GM18909 (cell line): ENCODE data around the gene TNFRSF6B.

Source experiments
- ATAC-seq: cut with Tn5 transposase; IDR thresholded peaks from one replicate; pipeline ENCODE4 v1.9.1; 2021; ENCODE audit warnings: mild to moderate bottlenecking; ENCODE audit not compliant: unreplicated experiment, poor library complexity

Gene TNFRSF6B

DNA sequence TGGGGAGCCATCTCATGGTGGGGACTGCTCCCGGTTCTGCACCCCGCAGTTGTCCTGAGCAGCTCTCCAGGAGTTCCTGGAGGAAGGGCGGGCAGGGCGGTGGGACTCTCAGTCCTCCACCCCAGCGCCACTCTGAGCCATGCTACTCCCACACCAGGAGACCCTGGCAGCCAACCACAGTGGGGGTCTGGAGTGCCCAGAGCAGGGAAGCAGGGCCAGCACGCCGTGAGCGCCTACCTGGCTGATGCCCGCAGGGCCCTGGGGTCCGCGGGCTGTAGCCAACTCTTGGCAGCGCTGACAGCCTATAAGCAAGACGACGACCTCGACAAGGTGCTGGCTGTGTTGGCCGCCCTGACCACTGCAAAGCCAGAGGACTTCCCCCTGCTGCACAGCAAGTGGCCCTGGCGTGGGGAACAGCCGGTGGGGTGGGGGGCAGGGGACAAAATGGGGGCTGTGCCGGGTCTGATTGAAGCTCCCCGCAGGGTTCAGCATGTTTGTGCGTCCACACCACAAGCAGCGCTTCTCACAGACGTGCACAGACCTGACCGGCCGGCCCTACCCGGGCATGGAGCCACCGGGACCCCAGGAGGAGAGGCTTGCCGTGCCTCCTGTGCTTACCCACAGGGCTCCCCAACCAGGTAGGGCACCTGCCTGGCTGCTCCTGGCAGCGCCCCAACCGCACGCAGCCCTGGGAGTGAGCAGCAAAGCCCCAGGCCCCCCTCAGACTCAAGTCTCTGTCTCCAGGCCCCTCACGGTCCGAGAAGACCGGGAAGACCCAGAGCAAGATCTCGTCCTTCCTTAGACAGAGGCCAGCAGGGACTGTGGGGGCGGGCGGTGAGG is 1.6 kb upstream of the TNFRSF6B start:
- no peak for ATAC-seq

DNA sequence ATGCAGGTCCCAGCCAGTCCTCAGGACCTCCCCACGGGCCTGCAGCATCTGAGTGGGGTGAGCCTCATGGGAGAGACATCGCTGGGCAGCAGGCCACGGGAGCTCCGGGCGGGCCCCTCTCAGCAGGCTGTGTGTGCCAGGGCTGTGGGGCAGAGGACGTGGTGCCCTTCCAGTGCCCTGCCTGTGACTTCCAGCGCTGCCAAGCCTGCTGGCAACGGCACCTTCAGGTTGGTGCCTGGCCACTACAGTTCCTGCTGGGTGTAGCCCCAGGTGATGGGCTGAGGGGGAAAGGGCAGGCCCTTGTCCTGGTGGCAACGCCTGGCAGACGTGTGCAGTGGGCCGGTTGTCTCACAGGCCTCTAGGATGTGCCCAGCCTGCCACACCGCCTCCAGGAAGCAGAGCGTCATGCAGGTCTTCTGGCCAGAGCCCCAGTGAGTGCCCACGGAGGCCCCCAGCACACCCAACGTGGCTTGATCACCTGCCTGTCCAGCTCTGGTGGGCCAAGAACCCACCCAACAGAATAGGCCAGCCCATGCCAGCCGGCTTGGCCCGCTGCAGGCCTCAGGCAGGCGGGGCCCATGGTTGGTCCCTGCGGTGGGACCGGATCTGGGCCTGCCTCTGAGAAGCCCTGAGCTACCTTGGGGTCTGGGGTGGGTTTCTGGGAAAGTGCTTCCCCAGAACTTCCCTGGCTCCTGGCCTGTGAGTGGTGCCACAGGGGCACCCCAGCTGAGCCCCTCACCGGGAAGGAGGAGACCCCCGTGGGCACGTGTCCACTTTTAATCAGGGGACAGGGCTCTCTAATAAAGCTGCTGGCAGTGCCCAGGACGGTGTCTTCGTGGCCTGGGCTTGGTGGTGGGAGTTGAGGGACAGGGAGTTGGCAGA is 787 bp upstream of the TNFRSF6B start:
- ATAC-seq, result no peak

- ATAC-seq, result no peak
Observed at GRCh38 chr20:63696306-63696627, 185 bp upstream of the TNFRSF6B start.

DNA sequence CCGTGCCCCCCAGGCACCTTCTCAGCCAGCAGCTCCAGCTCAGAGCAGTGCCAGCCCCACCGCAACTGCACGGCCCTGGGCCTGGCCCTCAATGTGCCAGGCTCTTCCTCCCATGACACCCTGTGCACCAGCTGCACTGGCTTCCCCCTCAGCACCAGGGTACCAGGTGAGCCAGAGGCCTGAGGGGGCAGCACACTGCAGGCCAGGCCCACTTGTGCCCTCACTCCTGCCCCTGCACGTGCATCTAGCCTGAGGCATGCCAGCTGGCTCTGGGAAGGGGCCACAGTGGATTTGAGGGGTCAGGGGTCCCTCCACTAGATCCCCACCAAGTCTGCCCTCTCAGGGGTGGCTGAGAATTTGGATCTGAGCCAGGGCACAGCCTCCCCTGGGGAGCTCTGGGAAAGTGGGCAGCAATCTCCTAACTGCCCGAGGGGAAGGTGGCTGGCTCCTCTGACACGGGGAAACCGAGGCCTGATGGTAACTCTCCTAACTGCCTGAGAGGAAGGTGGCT is 960 bp downstream of the TNFRSF6B start:
- ATAC-seq, result no peak

DNA sequence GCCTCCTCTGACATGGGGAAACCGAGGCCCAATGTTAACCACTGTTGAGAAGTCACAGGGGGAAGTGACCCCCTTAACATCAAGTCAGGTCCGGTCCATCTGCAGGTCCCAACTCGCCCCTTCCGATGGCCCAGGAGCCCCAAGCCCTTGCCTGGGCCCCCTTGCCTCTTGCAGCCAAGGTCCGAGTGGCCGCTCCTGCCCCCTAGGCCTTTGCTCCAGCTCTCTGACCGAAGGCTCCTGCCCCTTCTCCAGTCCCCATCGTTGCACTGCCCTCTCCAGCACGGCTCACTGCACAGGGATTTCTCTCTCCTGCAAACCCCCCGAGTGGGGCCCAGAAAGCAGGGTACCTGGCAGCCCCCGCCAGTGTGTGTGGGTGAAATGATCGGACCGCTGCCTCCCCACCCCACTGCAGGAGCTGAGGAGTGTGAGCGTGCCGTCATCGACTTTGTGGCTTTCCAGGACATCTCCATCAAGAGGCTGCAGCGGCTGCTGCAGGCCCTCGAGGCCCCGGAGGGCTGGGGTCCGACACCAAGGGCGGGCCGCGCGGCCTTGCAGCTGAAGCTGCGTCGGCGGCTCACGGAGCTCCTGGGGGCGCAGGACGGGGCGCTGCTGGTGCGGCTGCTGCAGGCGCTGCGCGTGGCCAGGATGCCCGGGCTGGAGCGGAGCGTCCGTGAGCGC is 1.6 kb downstream of the TNFRSF6B start:
- no peak for ATAC-seq

DNA sequence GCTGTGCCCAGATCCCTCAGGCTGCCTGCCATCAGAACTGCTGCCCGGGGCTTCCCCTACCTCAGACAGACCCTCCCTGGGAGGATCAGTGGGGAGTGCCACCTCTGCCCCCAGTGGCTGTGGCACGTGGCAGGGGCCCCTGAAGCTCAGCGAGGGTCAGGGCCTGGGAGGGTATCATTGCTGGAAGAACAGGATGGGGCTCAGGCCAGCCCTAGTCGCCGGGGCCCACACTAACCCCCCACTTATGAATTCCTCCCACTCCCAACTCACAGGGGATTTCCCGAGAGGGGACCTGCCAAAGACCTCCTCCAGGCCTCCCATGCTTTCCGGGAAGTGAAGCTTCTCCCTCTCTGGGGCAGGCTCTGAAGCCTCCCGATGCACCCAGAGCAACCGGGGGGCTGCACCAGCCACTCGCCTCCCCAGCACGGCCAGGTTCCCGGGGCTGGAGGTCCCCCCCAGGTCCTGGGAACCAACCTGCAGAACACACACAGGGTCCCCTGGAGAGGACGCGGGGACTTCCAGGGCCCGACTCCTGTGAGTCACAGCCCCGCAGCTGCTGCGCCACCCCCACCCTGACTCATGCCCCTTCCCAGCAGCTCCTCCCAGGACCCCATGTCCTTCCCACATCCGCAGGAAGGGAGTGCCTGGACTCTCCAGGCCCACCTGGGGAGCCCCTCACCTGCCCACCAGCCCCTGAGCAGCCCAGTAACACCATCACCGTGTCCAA is 2.5 kb downstream of the TNFRSF6B start:
- ATAC-seq, result no peak

DNA sequence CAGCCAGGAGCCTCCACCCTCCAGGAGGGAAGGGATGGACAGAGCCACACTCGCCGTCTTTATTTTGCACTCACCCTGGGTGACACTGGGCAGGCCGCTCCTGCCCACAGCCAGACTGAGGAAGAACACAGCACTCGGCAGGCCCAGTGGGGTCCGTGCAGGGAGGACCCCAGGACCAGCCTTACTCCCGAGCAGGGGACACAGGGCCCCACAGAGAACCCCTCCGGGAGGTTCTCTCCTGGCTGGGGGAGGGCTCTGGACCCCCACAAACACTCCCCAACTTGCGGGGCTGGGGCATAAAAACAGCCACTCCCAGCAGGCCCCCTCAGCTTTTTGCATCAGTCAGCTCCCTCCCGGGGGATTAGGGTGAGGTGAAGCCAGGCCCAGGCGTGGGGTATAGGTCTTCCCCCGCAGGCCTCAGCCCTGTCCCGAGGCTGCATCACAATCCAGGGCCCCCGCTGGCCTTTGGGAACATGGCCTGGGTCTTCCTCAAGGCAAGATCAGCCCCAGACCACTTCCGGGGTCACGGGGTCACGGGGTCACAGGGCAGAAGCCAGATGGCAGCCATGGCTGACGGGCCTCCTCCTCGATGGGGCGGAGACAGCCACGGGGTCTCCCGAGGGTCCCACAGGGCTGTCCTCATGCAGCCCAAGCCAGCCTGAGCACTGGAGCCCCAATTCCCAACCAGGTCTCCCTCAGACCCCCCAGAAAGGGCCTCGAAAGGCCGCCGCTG is 3.2 kb downstream of the TNFRSF6B start:
- no peak for ATAC-seq

- no peak for ATAC-seq
Observed at GRCh38 chr20:63700199-63701050, 4.0 kb downstream of the TNFRSF6B start.

- no peak for ATAC-seq
Observed at GRCh38 chr20:63701051-63701328, 4.5 kb downstream of the TNFRSF6B start.

GRCh38 chr20:63701329-63702035 is 5.0 kb downstream of the TNFRSF6B start:
- no peak for ATAC-seq

DNA sequence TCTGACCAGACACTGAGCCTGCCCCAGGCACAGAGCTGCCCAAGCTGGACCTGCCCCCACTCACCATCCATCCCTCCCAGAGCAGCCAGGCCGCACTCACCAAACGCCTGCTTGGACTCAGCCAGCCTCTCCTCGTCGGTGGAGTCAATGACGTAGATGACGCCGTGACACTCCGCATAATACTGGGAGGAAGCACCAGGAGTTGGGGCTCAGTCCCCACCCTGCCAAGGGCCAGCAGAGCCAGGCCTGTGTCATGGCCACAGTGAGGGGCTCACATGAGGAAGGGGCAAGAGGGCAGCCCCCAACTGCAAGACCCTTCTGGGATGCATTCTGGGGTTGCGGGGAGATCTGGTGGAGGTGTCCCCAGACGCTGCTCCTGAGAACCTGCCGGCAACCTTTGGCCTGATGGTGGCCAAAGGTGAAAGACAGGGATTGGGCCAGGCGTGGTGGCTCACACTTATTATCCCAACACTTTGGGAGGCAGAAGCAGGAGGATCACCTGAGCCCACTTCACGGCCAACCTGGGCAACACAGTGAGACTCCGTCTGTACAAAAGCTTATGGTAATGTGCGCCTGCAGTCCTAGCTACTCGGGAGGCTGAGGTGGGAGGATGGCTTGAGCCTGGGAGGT is 5.7 kb downstream of the TNFRSF6B start:
- ATAC-seq, result no peak

DNA sequence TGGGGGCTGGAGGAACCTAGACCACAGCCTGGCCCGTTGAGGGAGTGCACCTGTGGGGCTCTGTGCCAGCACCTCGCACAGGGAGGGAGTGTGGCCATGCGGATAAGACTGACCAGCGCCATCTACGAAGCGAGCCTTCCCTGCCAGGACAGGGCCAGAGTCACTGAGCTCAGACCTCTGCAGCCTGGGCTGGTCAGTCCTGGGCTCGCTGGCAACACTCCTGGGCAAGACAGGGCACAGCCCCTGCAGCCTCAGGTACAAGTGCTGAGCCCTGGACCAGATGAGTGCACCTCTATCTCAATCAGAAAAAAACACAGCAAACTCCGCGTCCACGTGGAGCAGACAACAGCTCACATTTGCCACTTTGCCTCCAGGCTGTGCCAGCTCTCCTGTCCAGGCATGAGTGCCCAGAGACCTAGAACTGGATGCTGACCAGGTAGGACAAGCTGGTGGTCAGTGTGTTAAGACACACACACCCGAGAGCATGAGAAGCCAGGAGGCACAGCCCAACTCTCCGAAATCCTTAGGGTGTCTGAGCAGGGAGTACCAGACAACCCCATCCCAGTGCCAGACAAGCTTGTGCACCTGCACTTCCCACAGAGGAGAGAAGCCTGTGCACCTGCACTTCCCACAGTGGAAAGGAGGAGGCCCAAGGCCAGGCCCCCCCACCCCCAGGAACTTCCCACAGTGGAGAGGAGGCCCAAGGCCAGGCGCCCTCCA is 6.5 kb downstream of the TNFRSF6B start:
- no peak for ATAC-seq

DNA sequence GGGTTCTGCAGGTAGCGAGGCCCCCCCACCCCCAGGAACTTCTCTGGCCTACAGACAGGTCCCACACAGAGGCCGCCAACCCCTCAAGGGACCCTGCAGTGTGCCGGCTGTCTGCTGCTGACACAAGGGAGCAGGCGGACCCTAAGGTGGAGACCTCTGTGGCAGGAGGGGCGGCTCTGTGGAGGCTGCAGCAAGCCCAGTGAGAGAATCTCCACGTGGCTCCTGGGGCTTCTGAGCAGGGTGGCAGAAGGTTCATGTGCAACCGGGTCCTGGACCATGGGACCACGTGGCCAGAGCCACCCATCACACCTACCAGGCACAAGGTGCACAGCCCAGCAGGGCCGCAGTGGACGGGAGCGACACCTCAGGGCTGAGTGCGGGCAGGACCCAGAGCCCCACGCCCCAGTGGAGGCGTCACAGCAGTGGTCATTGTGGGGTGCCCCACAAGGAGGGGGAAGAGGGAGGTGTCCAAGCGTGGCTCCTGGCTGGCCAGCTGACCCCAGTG is 7.1 kb downstream of the TNFRSF6B start:
- no peak for ATAC-seq

GRCh38 chr20:63703976-63704748 is 7.7 kb downstream of the TNFRSF6B start:
- no peak for ATAC-seq

GRCh38 chr20:63704749-63705117 is 8.3 kb downstream of the TNFRSF6B start:
- ATAC-seq, result no peak
